PFSK-1 (cell line): ENCODE results near the gene MSANTD1.

Source experiments
- FOXP2 ChIP-seq: optimal IDR thresholded peaks from 2 replicates; pipeline ENCODE3; 2011; ENCODE audit warnings: borderline replicate concordance, control low read depth, inconsistent platforms; ENCODE audit not compliant: insufficient read depth; ENCODE audit errors: extremely low read length, extremely low read depth
- POLR2AphosphoS5 ChIP-seq: IDR thresholded peaks from 2 replicates; pipeline ENCODE4 v1.6.1; 2012; ENCODE audit warnings: low read depth, mild to moderate bottlenecking, control low read depth, low read length, moderate library complexity
- SIN3A ChIP-seq: IDR thresholded peaks from 2 replicates; pipeline ENCODE4 v1.6.1; 2012; ENCODE audit warnings: mild to moderate bottlenecking, low read length, moderate library complexity, borderline replicate concordance; ENCODE audit not compliant: insufficient read depth
- TAF1 ChIP-seq: IDR thresholded peaks from 2 replicates; pipeline ENCODE4 v1.6.1; 2012; ENCODE audit warnings: low read length, control low read depth, borderline replicate concordance; ENCODE audit not compliant: insufficient read depth
- TF ChIP-seq, protein P1 (sequence below), 2 experiments: IDR thresholded peaks; 2 replicates each; pipeline versions ENCODE4 v1.6.1 to v1.8.0; 2011 to 2012; ENCODE audit warnings: low read depth in 2 of 2, low read length in 2 of 2, control low read depth in 1 of 2, inconsistent platforms in 1 of 2, mild to moderate bottlenecking in 1 of 2, moderate library complexity in 1 of 2; ENCODE audit not compliant: insufficient read depth in 1 of 2

MSANTD1 gene

DNA sequence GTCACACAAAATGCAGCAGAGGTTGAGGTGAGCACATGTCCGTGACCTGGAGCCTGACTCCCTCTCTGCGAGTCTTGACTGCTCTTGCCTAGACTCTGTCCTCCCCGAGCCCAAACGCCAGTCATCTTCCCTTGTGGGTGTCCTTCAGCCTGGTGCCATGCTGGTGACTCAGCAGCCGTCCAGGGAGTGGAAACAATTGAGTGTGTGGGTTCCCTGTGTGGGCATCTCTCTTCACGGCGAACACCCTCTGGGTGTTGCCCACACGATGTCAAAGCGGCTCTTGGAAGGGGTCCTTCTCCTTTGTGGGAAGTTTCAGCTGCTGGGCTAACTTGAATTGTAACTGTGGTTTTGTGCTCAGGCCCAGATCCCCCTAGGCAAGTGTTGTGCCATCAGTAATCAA, 17.5 kb upstream of the MSANTD1 start:
- TF ChIP-seq POLR2AphosphoS5 (no peak), FOXP2 (no peak), TAF1 (no peak), SIN3A (no peak)
- TF ChIP-seq, protein P1, sequence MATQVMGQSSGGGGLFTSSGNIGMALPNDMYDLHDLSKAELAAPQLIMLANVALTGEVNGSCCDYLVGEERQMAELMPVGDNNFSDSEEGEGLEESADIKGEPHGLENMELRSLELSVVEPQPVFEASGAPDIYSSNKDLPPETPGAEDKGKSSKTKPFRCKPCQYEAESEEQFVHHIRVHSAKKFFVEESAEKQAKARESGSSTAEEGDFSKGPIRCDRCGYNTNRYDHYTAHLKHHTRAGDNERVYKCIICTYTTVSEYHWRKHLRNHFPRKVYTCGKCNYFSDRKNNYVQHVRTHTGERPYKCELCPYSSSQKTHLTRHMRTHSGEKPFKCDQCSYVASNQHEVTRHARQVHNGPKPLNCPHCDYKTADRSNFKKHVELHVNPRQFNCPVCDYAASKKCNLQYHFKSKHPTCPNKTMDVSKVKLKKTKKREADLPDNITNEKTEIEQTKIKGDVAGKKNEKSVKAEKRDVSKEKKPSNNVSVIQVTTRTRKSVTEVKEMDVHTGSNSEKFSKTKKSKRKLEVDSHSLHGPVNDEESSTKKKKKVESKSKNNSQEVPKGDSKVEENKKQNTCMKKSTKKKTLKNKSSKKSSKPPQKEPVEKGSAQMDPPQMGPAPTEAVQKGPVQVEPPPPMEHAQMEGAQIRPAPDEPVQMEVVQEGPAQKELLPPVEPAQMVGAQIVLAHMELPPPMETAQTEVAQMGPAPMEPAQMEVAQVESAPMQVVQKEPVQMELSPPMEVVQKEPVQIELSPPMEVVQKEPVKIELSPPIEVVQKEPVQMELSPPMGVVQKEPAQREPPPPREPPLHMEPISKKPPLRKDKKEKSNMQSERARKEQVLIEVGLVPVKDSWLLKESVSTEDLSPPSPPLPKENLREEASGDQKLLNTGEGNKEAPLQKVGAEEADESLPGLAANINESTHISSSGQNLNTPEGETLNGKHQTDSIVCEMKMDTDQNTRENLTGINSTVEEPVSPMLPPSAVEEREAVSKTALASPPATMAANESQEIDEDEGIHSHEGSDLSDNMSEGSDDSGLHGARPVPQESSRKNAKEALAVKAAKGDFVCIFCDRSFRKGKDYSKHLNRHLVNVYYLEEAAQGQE (IDR thresholded peaks at IDR 0.05; ENCODE audit: insufficient read depth in 1 of 2, low read depth in 2 of 2, low read length in 2 of 2) = no peak

DNA sequence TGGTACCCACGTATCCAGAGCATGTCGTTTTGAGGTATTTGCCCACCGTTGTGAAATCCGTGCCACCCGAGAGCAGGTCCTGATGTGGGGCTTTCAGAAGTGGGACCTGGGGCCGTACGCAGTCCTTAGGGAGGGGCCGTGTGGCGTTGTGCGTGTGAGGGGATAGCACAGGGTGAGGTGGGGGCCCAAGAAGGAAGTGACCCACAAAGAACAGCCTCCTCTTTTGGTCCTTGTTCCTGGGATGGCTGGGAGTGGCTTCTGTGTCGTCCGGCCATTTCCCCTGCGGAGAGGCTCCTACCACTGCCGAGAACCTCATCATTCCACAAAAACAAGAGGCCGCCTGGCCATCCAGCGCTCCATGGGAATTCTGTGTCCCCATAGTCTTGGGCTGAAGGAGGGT, 17.0 kb upstream of the MSANTD1 start:
- TF ChIP-seq, protein P1 (IDR thresholded peaks at IDR 0.05; ENCODE audit: insufficient read depth in 1 of 2, low read depth in 2 of 2, low read length in 2 of 2) = no peak
- no peak for TF ChIP-seq FOXP2
- TF ChIP-seq POLR2AphosphoS5 = no peak
- TF ChIP-seq TAF1 = no peak
- no peak for TF ChIP-seq SIN3A

DNA sequence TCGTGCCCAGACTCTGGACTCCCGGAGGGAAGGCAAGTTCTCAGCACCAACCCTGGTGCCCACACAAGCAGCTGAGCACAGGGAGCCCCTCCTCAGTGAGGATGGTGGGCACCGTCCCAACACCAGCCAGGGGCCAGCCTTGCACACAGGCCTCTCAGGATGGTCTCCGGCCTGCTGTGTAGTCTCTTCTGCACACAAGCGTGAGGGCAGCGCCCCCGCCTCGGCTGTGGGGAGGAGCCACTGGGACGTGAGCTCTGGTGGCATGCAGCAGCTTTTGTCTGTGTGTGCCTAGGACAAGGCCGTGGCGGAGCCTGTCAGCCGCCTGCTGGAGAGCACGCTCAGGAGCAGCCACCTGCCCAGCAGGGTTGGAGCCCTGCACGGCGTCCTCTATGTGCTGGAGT, 16.1 kb upstream of the MSANTD1 start:
- no peak for TF ChIP-seq POLR2AphosphoS5
- TF ChIP-seq TAF1 = no peak
- TF ChIP-seq FOXP2 = no peak
- no peak for TF ChIP-seq SIN3A
- TF ChIP-seq, protein P1 (IDR thresholded peaks at IDR 0.05; ENCODE audit: insufficient read depth in 1 of 2, low read depth in 2 of 2, low read length in 2 of 2) = no peak

DNA sequence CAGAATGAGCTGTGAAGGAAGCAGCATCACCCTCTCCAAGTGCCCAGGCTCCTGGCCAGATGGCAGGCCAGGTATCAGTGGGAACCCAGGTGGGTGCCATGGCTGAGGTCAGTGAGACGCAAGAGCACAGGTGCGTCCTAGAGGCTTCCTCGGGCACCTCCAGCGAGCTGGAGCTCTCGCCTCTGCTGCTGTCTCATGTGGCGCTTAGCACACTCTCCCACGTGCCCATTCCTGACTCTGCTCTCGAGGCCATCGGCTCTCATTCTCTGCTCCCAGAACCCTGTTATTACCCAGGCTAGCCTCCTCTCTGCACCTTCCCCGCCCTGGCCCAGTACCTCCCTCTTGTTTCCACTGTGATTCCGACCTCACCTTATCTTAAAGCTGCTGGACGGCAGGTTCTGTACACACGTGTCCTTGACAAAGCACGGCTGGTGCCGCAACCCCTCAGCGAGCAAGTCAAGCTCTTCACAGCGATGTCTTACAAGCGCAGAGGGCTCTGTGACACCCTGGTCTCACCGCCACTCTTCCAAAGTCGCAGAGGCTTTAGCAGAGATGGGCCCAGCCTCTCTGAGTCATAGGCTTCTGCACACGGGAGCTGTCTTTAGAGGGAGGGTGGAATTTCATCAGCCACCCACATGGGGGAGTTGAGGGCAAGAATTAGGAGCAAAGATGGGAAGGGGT, 15.4 kb upstream of the MSANTD1 start:
- TF ChIP-seq POLR2AphosphoS5 (no peak), FOXP2 (no peak), TAF1 (no peak), SIN3A (no peak)
- TF ChIP-seq, protein P1 (IDR thresholded peaks at IDR 0.05; ENCODE audit: insufficient read depth in 1 of 2, low read depth in 2 of 2, low read length in 2 of 2) = no peak
